Fibroblast of the aortic adventitia (primary cell): ENCODE results near the gene MYO1C. TPM values are rescaled to one million over a fixed set of nuclear protein-coding genes. Genes with fewer than 3 reads are reported as not detected.
"Not testable (repeated sequence)": the region's sequence is repeated elsewhere in the genome, so short reads cannot be mapped to it uniquely, and the experiment has no call there.

ENCODE experiments used
- DNase-seq: peaks from one replicate; pipeline ENCODE4 v3.0.0-alpha.2; 2010; ENCODE audit warnings: low read depth
- H3K4me3 ChIP-seq: 2 replicates; pipeline ENCODE4 v1.5.1; 2011; ENCODE audit warnings: low read depth, mild to moderate bottlenecking, control low read depth, low read length, moderate library complexity
- total RNA-seq: library from RNA; depleted of rRNA; stranded (reverse); fragments of >200 nt; gene quantifications from 2 replicates; pipeline ENCODE4 v1.2.3, GENCODE V29; 2012; ENCODE audit warnings: low replicate concordance
- TF ChIP-seq, protein P1 (sequence below): IDR thresholded peaks from 2 replicates; pipeline ENCODE4 v1.5.1; 2011; ENCODE audit warnings: mild to moderate bottlenecking, low read length, control low read depth, inconsistent platforms; ENCODE audit not compliant: insufficient read depth

Gene MYO1C
- total RNA-seq, 1 donor = 139 TPM

DNA sequence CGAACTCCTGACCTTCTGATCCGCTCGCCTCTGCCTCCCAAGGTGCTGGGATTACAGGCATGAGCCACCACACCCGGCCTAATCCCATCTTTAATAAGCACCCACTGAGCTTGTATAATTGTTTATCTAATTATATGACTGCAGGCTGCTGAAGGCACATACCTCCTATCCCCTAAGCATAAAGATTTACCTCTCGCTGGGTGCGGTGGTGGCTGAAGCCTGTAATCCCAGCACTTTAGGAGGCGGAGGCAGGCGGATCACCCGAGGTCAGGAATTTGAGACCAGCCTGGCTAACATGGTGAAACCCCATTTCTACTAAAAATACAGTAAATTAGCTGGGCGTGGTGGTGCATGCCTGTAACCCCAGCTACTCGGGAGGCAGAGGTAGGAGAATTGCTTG lies 72.3 kb downstream of the MYO1C start:
- DNase-seq = no peak
- H3K4me3 ChIP-seq = no peak overlapping the region
- TF ChIP-seq, protein P1, sequence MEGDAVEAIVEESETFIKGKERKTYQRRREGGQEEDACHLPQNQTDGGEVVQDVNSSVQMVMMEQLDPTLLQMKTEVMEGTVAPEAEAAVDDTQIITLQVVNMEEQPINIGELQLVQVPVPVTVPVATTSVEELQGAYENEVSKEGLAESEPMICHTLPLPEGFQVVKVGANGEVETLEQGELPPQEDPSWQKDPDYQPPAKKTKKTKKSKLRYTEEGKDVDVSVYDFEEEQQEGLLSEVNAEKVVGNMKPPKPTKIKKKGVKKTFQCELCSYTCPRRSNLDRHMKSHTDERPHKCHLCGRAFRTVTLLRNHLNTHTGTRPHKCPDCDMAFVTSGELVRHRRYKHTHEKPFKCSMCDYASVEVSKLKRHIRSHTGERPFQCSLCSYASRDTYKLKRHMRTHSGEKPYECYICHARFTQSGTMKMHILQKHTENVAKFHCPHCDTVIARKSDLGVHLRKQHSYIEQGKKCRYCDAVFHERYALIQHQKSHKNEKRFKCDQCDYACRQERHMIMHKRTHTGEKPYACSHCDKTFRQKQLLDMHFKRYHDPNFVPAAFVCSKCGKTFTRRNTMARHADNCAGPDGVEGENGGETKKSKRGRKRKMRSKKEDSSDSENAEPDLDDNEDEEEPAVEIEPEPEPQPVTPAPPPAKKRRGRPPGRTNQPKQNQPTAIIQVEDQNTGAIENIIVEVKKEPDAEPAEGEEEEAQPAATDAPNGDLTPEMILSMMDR = no peak

DNA sequence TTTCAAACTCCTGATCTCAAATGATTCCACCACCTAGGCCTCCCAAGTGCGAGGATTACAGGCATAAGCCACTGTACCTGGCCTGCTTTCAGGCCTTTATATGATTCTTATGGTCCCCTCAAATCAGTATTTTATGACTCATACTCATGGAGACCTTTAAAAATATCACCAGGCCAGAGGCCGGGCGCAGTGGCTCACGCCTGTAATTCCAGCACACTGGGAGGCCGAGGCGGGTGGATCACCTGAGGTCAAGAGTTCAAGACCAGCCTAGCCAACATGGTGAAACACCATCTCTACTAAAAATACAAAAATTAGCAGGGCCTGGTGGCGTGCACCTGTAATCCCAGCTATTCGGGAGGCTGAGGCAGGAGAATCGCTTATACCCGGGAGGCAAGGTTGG lies 74.0 kb downstream of the MYO1C start:
- not testable (repeated sequence) for DNase-seq, H3K4me3 ChIP-seq

DNA sequence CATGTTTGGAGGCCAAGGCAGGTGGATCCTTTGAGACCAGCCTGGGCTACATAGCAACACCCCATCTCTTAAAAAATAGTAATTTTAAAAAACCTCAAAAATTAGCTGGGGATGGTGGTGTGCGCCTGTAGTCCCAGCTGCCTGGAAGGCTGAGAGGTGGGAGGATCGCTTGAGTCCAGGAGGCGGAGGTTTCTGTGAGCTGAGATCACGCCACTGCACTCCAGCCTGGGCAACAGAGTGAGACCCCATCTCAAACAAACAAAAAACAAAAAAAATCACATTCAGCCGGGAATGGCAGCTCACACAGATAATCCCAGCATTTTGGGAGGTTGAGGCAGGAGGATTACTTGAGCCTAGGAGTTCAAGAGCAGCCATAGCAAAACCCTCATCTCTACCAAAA lies 76.1 kb downstream of the MYO1C start:
- no peak for DNase-seq
- no peak overlapping the region for H3K4me3 ChIP-seq
- TF ChIP-seq, protein P1 = no peak

DNA sequence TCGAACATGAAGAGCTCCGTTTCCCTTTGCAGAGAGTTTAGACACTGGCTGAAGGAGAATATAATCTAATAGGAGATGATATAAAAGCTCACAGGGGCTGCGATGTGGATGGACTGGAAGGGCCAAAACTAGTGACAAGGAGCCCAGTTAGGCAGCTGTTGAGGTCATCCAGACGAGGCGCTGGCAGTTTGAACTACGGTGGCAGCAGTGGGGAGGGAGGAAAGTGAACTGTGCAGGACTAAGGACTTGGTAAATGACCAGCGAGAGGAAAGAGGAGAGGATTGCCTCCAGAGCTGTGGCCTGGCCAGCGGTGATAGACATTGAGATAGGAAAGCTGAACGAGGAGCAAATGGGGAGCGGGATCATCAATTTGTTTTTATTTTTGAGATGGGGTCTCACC lies 77.9 kb downstream of the MYO1C start:
- H3K4me3 ChIP-seq = no peak overlapping the region
- TF ChIP-seq, protein P1 = no peak
- no peak for DNase-seq

Other genes with a start within 250 kb of the MYO1C start
- gene BHLHA9, start 222.2 kb downstream of the MYO1C start, total RNA-seq = not detected in 2 replicates
- not detected in 2 replicates for gene TRARG1, start 213.0 kb downstream of the MYO1C start, total RNA-seq
- gene YWHAE, start 92.5 kb downstream of the MYO1C start, total RNA-seq = 628 and 1,755 TPM in 2 replicates
- 70.0 and 106 TPM in 2 replicates for gene CRK, start 36.5 kb downstream of the MYO1C start, total RNA-seq
- gene INPP5K, start 23.9 kb upstream of the MYO1C start, total RNA-seq = 13.2 and 27.3 TPM in 2 replicates
- gene PITPNA, start 70.1 kb upstream of the MYO1C start, total RNA-seq = 28.4 and 33.3 TPM in 2 replicates
- gene SLC43A2, start 136.1 kb upstream of the MYO1C start, total RNA-seq = 3.0 and 9.3 TPM in 2 replicates
- gene SCARF1, start 153.0 kb upstream of the MYO1C start, total RNA-seq = 0.90 and 1.3 TPM in 2 replicates
- 9.7 and 10.7 TPM in 2 replicates for gene RILP, start 157.2 kb upstream of the MYO1C start, total RNA-seq
- gene PRPF8, start 192.2 kb upstream of the MYO1C start, total RNA-seq = 59.7 and 138 TPM in 2 replicates
- 4.5 and 10.1 TPM in 2 replicates for gene TLCD2, start 217.7 kb upstream of the MYO1C start, total RNA-seq
- 27.7 and 39.6 TPM in 2 replicates for gene WDR81, start 232.0 kb upstream of the MYO1C start, total RNA-seq